Measurements from ENCODE around the gene RBM39.
"Not testable (repeated sequence)": the region's sequence is repeated elsewhere in the genome, so short reads cannot be mapped to it uniquely, and the experiment has no call there.

The RBM39 gene

GRCh38 chr20:35756404-35756803, 14.3 kb upstream of the RBM39 start:
- in situ Hi-C loops (cut with HindIII; ENCODE audit: low sequenced_read_pairs): no loop called here
- no peak for TF ChIP-seq CTCF (IDR thresholded peaks at IDR 0.05; ENCODE audit: low read depth, low read length)
- H3K4me3 ChIP-seq (ENCODE audit: low read depth, low read length): no peak overlapping the region
- DNase-seq (ENCODE audit: low read depth, low spot score): no peak

- no peak for TF ChIP-seq CTCF (IDR thresholded peaks at IDR 0.05; ENCODE audit: low read depth, low read length)
- no peak for DNase-seq (ENCODE audit: low read depth, low spot score)
- no peak overlapping the region for H3K4me3 ChIP-seq (ENCODE audit: low read depth, low read length)
- in situ Hi-C loops (cut with HindIII; ENCODE audit: low sequenced_read_pairs): no loop called here
These were observed 8.6 kb upstream of the RBM39 start for GRCh38 chr20:35750611-35751010.

DNA sequence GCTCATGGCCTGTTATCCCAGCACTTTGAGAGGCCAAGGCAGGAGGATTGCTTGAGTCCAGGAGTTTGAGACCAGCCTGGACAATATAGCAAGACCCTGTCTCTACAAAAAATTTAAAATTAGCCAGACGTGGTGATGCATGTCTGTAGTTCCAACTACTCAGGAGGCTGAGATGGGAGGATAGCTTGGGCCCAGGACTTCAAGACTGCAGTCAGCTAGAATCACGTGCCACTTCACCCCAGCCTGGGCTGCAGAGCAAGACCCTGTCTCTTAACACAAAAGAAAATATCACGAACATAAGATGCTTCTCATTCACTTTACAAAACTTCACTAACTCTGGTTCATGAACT, 2.4 kb upstream of the RBM39 start:
- H3K4me3 ChIP-seq (ENCODE audit: low read depth, low read length); DNase-seq (ENCODE audit: low read depth, low spot score); in situ Hi-C loops (cut with HindIII; ENCODE audit: low sequenced_read_pairs): not testable (repeated sequence)

DNA sequence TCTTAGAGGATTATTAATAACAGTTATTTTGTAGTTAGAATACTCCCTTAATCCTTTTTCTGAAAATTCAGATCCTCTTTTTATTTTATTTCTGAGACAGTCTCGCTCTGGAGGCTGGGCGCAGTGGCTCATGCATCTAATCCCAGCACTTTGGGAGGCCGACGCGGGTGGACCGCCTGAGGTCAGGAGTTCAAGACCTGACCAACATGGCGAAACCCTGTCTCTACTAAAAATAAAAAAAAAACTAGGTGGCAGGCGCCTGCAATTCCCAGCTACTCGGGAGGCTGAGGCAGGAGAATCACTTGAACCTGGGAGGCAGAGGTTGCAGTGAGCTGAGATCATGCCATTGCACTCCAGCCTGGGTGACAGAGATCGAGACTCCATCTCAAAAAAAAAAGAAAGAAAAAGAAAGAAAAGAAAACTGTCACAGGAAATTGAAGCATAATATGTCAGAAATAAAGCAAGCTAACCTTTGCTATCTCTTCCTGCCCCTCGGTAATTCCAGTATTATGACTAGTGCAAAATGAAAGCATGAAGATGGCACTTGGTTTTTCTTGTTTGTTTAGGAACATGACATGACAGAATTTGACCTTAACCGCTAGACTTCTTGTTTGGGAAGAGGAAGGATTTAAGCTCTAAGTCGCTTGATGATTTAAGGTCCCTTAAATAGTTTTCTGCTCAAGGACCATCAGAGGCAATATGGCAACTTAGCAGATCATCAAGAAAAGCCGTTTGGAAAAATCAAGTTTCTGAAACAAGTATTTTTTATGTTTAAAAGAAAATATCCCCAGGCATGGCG, 1.8 kb upstream of the RBM39 start:
- no peak for DNase-seq (ENCODE audit: low read depth, low spot score)
- no peak for TF ChIP-seq CTCF (IDR thresholded peaks at IDR 0.05; ENCODE audit: low read depth, low read length)
- H3K4me3 ChIP-seq (ENCODE audit: low read depth, low read length): no peak overlapping the region
- in situ Hi-C loops (cut with HindIII; ENCODE audit: low sequenced_read_pairs): no loop called here

DNA sequence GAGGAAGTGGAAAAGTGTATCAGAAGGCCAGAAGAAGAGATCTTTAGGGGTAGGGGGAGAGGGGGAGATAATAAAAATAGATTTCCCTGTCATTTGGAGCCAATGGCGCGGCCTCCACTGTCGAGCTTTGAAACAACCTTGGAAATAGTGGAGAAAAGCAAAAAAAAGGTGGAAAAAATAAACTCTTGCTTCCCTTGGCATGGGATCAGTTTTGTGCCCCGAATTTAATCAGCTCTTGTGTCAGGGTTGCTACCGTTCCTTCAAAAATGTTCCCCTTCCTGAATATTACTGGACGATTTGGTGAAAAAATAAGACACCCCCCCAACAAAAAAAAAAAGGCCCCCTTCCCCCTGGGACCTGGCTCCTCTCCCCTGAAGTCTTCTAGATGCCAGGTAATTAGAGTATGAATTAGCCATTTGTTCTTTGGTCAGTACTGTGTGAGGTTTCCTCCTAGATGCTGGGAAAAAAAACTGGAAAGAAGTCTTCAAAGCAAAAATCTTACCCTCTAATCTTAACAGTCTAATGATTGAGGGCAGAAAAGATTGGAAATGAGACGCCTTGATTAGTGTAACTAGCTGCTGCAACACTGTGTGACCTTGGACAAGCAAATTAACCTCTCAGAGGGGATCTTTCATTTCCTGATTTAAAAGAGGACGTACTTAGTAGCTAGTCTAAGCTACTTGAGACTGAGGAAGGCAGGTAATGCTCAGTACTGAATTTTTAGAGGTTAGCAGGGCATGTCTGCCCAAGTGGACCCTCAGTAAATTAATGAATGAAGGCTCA, 872 bp upstream of the RBM39 start:
- no peak for TF ChIP-seq CTCF (IDR thresholded peaks at IDR 0.05; ENCODE audit: low read depth, low read length)
- in situ Hi-C loops (cut with HindIII; ENCODE audit: low sequenced_read_pairs): no loop called here
- DNase-seq (ENCODE audit: low read depth, low spot score): peak; percentile 53

DNA sequence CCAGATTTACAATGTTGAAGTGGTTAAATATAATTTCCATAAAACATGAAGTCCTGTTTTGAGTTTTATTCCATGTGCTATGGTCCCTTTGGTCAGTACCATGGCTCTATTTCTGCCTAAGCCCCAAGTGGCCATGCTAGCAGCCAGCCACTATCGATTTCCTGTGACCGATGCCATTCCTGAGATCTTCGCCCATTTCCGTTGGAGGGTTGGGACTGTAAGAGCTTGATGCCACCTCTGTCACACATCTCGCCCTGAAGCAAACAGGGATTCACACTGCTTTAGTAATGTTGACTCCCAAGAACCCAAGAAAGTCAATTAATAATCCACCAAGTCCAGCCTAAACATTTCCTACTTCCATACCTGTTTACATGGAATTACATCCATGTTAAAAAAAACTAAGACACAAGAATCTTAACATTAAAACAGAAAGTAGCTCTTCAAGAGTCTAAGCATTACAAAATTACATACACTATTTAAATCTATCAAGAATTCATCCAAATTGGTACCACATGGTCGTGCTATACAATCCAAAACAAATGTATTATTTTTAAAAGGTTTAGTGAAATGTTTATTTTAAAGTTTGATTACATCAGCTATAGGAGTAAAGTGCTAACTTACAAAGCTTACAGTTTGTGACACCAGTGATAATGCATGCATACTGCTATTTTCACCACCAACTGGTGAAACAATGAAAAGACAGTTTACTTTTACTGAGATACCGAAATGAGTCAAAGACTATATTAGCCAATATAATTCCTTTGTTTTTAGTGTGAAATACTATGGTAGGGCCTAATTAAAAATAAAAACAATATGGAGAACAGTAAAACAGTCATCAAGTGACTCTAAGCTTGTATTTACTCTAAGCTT, 2.5 kb downstream of the RBM39 start:
- in situ Hi-C loops (cut with HindIII; ENCODE audit: low sequenced_read_pairs): no loop called here
- DNase-seq (ENCODE audit: low read depth, low spot score): peak; percentile 34
- H3K4me3 ChIP-seq (ENCODE audit: low read depth, low read length): peak overlapping the region; percentile 100
- peak; percentile 24 for TF ChIP-seq CTCF (IDR thresholded peaks at IDR 0.05; ENCODE audit: low read depth, low read length)

More for the DNA sequence above, 872 bp upstream of the RBM39 start:
- peak overlapping the region; percentile 74 for H3K4me3 ChIP-seq (ENCODE audit: low read depth, low read length)
